CD4-positive, alpha-beta T cell treated with Interleukin-15 for 4 hours (primary cell): Measurements from ENCODE around the gene PPP1R27.
"Not testable (repeated sequence)": the region's sequence is repeated elsewhere in the genome, so short reads cannot be mapped to it uniquely, and the experiment has no call there.

Source experiments
- DNase-seq: peaks from one replicate; pipeline ENCODE4 v3.0.0-alpha.2; 2020; ENCODE audit warnings: low spot score

PPP1R27 gene

DNA sequence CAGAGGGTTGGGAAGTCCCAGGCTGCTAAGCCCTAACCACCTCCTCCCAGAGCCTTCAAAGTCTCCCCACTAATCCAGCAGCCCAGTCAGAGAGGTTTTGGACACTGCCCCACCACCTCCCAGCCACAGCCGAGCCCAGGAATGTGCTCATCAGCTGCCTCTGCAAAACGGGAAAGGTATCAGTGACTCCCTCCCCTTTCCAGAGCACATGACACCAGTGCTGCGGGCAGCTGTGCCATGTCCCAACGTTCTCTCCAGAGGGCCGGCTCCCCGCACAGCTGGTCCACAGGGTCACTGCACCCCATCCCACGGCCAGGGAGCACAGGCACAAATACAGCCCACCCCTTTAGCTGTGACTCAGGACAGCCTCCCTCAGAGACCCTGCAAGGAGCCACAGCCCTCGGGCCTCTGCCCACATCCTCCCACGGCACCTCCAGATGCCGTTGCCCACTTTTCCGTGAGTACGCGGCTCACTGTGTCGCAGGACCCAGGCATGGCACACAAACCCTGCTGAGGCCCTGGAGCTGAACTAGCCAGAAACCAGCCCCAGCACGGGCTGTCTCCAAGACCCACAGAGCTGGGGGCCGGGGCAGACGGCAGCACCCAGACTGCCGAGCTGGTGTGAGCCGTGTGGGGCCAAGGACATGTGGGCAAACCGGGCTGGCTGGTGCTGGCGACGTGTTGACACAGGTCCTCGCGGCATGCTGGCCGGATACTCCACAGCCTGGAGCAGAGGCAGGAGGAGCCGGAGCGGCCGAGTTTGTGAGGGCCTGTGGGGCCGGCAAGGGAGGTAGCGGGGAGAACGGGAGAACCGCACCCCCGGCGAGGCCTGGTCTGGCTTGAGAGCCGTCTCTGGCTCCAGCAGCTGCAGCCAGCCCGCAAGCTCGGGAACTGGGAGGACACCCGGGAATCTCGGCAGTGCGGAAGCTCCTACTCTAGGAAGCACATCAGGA is 6.3 kb upstream of the PPP1R27 start:
- no peak for DNase-seq

DNA sequence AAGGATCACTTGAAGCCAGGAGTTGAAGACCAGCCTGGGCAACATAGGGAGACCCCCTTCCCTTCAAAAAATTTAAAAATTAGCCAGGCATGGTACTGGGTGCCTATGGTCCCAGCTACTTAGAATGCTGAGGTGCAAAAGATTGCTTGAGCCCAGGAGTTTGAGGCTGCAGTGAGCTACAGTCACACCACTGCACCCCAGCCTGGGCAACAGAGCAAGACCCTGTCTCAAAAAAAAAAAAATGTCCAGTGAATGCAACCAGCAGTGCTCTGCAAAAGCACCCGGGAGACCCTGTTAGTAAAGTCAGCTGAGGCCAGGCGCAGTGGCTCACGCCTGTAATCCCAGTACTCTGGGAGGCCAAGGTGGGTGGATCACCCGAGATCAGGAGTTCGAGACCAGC is 5.2 kb upstream of the PPP1R27 start:
- DNase-seq: not testable (repeated sequence)

DNA sequence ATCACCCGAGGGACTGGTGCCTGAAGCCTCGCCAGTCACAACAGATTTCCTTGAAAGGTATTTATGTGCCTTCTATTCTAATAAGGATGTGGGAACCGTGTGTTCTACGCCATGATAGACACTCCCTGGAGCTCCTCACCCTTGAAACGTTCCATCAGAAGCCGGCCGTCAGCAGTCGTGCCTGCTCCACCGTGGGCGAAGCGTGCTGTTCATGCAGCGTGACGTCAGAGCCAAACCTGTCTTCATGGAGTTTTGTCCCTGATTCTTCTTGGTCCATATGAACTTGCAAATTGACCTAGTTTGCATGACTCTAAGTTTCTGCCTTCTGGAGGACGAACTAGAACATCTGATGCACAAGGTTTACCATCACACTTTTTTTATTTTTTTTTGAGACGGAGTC is 4.5 kb upstream of the PPP1R27 start:
- DNase-seq: no peak

DNA sequence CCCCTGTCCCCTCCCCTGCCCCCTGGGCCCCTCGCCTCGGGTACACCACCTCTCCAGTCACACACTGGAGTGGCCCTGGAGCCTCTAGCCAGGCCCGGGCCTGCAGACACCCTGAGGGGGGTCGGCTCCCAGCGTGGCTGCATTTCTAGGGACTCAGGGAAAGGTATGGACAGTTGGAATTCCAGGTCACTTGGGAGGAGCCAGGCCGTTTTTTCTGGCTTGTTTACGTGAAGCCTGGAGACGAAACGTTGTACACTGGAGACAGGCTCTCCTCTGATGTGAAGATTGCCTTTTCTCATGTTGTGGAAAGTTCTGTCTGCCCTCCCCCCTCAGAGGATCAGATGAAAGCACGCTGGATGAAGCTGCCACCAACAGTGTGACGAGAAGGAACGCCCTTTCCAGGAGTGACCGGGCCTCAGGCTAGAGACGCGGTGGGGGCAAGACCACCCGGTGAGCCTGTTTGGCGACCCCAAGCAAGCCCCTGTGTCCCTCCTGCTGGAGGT is 4.0 kb upstream of the PPP1R27 start:
- no peak for DNase-seq

DNA sequence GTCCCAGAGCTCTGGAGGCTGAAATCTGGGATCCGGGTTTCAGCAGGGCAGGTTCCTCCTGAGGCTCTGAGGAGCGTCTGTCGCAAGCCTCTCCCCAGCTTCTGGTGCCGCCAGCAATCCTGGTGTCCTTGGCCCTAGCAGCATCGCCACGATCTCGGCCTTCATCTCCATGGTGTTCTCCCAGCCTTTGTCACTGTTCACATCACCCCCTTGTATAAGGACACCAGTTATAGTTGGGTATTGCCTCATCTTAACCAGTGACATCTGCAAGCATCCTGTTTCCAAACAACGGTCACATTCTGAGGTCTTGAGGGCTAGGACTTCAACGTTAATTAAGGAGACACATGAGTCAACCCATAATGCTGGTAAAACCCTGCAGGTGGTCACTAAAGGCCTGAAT is 2.8 kb upstream of the PPP1R27 start:
- DNase-seq: no peak

DNA sequence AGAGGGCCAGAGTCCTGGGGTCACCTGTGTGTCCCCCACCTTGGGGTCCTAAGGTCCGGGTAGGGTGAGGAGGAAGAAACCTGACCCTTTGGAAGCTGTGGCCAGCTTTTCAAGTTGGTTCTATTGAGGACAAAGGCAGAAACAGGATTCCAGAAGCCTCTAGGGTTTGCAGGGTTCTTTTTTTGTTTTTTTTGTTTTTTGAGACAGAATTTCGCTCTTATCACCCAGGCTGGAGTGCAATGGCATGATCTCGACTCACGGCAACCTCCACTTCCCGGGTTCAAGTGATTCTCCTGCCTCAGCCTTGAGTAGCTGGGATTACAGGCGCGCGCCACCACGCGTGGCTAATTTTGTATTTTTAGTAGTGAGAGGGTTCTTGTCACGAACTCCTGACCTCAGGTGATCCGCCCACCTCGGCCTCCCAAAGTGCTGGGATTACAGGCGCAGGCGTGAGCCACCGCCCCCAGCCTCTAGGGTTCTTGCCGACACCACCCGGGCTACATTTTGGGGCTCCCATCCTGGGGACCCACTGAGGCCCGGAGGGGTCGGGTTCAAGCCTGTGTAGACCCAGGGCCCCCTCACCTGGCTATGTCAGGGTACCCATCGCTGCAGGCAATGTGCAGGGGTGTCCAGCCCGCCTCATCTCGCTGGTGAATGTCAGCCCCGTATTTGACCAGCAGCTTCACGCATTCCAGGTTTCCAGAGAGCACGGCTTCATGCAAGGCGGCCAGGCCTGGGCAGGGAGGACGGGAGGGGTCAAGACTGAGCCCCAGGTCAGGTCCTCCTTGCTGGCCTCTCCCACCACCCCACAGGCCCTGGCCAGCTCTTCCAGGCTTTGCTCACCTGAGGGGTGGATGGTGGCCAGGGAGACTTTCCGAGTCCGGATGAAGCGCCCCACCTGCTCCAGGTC is 674 bp downstream of the PPP1R27 start:
- DNase-seq: no peak

DNA sequence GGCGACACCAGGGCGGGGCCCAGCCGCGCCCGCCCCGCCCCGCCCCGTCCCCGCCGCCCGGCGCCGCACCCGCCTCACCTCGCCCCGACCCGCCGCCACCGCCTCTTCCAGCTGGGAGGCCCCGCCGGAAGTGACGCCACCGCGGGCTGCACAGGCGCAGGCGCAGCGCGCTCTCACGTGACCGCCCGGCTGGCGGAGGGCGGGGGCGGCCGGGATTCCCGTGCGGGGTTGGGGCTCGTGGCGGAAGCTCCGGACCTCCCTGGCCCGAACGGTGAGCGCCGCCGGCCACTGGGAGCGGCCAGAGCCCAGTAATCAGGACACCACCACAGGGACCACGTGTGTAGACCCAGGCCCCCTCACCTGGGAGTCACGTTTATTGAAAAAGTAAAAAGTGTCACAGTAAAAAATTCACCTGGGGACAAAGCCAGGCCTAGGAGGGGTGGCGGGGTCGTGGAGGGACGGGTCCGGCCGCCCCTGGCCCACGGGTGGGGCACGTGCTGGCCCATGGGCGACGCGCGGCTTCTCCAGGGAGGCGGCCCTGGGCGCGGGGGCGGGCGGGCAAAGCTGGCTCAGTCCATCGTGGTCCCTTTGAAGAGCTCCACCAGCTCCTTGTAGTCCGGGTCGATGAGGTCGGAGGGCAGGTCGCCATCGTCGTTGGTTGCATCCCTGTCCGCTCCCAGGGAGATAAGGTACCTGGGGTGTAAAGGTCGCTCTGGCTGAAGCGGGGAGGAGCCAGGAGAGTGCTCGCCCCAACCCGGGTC is 1.5 kb downstream of the PPP1R27 start, which contains the start of gene MCRIP1:
Gene MCRIP1 (minus strand): TSS at position 132 of the 761 bp plus-strand sequence. CDS start 8,785 bp downstream, outside the sequence.
- peak; percentile 91 for DNase-seq

DNA sequence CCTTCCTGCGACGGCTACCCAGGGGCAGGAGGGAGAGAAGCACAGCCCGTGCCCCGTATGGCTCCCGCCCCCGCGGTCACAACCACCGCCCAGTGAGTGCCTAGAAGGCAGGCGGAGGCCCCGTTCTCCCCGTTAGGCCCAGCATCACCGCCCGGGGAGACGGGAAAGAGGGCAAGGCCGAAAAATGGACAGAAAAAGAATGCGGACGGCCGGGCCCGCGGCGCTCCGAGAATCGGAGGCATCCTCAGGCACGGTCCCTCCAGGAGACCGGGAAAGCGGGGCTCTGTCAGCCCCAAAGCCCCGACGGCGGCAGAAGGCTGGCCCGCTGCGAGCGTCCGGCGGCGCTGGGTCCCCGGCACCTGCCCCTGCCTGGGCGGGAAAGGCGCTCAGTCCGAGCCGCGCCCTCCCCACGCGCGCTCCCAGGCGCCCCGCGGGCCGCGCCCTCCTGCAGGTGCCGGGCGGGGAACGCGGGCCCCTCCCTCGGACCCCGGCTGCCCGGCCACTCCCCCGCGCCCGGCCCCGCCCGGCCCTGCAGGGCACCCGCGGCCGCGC is 2.2 kb downstream of the PPP1R27 start:
- DNase-seq: peak; percentile 15

DNA sequence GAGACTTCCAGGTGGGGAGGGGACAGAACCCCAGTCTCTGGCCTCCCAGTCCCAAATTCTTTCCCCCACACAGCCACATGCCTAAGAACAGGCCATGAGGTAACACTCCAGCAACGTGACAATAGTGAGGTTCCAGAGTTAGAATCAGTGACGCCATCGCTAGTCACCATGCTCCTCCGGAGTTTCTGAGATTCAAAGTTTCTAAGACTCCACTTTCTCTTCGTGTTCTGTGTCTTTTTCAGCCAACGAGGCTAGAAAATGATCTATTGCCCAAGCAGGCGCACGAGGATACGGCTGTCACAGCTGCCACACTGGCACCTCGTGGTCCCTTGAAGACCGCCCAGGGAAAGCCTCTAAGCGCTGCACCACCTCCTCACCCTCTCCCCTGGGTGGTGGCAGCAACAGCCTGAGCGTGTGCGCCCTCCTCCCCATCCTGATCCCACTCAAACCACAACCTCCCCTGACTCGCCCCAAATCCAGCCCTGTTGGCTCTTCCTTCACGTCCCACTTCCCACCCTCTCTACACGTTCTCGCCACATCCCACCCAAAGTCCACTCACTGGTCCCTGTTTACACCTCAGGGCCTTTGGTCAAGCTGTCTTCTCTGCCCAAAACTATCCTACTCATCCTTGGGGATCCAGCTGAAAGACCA is 2.8 kb downstream of the PPP1R27 start:
- DNase-seq: peak; percentile 42

DNA sequence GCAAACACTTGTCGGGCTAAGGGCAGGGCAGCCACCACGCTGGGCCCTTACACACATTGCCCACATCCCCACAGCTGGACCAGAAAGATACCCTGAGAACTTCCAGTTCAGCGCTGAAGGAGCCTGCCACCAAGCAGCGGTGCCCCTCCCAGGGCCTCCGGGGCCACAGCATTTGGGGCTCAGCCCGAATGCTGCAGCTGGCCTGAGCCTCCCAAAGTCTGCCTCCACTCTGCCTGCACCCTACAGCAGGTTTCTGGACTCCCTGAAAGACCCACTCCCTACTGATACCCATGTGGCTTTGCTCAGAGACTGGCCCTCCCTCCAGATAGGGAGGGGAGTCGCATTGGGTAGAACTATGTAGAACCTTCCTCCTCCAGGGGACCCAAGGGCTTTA is 3.3 kb downstream of the PPP1R27 start:
- DNase-seq: no peak

DNA sequence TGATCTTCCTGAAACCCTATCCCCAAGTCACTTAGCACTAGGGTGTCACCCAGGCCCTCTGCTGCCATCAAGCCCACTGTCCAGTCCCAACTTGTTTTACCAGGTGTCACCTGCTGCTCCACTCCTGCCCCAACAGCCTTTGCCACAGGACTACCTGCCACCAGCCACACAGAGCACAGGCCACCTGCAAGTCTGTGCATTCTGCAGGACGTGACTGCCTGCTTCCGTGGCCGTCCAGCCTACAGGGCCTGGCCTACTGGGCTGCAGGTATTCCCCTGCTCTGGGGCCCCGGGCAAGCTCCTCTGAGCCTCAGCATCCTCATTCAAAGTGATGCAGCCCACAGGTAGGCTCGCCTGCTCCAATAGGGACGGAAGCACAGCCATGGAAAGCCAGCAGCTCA is 5.0 kb downstream of the PPP1R27 start:
- DNase-seq: no peak

DNA sequence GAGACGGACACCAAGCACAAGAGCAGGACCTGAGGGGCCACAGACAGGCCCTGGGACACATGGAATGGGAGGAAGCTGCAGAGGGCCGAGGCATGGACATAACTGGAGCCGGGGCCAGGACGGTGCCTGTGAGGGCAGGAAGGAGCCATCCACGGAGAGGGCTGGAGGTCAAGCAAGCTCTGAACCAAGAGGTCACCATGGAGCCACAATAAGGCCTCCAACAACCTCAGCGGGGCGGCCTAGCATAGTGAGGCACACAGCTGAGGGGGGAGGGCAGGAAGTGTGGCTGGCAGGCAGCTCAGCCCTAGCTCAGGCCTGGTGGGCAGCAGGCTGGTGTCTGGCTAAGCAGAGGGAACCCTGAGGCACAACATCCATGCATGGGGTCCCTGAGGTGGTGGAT is 6.2 kb downstream of the PPP1R27 start:
- no peak for DNase-seq

DNA sequence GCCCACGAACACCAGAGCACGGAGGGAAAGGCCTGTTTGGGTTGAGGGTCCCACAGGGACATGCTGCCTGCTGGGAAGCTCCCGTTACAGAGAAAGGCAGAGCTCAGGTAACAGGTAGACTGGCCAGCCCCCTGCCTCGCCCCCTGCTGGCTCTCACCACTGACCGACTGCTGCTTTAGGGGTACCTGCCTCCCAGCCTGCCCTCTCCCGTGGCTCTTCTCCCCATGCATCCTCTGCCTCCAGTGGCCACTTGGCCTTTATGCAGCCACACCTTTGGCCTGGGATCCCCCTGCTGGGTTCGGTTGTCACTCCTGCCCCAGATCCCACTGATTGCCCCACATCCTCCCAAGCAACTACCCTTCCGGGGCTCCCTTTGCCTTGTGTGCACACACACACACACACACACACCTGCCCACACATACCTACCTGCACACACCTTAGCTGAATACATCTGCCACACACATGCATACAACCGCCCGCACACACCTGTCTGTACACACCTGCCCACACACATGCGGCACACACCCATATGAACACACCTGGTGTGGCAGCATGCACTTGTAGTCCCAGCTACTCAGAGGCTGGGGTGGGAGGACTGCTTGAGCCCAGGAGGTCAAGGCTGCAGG is 8.9 kb downstream of the PPP1R27 start:
- no peak for DNase-seq

DNA sequence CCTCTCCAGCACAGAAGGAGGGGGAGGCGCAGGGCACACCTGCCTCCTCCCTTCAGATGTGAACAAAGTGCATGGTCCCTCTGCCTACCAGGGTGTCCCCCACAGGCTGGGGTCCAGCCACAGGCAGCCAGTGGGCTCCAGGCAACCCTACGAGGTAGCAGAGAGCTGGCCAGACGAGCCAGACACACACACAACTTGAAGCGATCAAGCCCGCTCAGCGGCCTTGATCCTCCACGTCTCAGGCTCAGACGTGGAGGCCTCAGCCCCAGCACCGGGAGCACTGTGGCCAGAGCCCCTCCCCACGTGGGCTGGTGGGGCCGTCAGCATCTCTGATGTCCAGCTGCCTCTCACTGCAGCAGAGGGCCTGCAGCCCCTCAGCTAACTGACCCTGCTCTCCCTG is 10.3 kb downstream of the PPP1R27 start:
- no peak for DNase-seq

DNA sequence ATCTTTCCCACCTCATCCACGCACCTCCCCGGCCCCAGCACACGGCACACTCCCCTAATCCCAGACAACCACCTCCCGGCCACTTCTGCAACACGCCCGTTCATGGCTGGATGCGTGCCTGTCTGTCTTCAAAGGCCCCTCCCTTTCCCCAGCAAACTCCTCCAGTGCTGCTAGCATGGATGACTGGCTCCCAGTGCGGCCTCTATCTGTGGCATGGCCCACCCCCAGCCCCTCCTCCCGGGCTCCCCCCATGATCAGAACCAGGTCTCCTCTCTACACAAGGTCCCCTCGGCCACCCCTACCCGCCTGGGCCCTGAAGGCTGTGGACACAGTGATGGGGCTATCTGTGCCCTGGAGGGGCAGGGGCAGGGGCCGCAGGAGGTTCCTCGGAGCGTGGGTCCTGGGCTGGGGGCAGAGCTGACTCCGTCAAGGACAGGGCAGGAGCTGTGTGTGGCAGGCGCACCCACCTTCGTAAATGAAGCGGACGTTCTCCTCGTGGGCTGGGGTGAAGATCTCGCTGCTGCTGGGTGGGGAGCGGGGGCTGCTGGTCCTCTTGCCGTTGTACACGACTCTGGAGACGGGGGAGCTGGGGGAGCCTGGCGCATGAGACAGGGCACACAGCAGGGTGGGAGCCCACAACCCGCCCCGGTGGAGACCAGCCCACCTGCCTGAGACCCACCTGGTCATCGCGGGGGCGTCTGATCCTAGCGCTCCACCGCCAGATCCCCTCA is 10.9 kb downstream of the PPP1R27 start:
- DNase-seq: no peak

DNA sequence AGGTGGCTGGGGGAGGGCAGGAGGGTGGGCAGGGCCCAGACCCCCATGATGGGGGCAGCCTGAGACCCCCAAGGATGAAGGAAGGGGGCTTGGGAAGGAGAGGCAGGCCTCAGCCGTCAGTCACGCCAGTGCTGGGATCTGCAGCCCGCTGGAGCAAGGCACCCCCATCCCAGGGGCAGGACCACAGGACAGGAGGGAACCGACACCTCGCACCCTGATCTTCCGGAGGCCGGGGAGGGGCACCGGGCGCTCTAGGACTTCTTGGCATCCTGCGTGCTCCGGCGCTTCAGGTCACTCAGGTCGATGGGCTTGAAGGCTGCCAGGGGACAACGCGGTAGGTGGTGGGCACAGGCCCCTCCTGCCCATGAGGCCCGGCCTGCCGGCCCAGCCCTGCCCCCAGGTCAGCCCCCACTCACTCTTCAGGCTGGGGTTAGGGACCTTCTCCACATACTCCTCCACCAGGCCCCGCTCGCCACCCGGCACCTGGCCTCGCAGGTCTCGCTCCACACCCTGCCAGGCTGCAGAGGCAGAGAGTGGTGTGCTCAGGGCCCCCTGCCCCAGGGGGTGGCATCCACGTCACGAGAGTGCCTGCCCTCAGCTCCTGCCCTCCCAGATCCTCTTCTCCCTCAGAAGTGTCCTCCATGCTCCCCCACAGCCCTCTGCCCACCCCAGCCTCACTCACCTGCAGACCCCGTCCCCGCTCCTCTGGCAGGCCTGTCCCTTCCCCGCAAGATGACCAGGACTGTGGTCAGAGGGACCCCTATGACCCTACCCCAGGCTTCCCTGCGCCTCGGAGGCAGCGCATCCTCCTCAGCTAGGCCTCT is 11.6 kb downstream of the PPP1R27 start:
- no peak for DNase-seq

DNA sequence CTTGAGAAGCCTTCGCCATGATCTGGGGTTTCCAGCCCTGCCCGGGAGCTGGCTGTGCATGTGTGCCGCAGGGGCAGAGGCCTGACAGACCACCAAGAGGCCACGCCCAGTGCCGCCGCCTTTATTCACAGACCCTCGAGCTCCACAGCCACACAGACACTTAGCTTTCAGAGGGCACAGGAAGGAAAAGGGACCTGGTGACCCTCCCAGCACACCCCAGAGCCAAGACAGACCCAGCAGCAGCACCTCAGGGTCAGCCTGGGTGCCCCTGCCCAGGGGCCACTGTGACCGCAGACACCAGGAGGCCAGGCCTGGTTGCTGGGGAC is 12.6 kb downstream of the PPP1R27 start:
- no peak for DNase-seq

DNA sequence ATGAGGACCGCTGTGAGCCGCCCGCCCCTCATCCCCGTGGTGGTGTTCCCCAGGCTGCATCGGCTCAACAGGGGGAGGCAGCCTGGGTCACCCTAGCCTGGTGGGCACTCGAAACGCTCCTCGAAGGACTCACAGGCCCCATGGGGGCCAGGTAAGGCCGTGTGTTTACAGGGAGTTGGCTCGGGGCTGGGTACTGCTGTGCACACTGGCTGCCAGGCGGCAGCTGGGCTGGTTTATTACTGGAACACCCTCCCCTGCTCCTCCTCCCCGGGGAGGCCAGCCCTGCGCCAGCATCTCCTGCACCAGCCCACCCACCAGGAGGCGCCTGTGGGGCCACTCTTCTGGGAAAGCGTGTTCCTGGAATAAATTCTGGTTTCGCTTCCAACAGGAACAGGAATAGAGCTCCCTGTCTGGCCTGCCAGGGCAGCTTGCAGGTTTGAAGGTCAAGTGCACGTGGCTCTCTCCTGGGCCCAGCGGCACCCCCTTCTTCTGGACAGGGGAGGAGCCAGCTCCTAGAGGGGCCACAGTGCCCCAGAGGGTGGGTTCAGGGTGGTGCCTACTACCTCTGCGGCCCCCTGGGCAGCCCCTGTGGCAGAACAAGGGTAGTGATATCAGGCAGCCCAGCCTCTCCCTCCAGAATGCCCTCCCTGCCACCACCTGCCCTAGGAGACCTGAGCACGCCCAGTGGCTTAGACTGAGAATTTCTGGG is 13.1 kb downstream of the PPP1R27 start:
- peak; percentile 28 for DNase-seq
